Measurements from ENCODE around the gene RBM19.

The RBM19 gene

DNA sequence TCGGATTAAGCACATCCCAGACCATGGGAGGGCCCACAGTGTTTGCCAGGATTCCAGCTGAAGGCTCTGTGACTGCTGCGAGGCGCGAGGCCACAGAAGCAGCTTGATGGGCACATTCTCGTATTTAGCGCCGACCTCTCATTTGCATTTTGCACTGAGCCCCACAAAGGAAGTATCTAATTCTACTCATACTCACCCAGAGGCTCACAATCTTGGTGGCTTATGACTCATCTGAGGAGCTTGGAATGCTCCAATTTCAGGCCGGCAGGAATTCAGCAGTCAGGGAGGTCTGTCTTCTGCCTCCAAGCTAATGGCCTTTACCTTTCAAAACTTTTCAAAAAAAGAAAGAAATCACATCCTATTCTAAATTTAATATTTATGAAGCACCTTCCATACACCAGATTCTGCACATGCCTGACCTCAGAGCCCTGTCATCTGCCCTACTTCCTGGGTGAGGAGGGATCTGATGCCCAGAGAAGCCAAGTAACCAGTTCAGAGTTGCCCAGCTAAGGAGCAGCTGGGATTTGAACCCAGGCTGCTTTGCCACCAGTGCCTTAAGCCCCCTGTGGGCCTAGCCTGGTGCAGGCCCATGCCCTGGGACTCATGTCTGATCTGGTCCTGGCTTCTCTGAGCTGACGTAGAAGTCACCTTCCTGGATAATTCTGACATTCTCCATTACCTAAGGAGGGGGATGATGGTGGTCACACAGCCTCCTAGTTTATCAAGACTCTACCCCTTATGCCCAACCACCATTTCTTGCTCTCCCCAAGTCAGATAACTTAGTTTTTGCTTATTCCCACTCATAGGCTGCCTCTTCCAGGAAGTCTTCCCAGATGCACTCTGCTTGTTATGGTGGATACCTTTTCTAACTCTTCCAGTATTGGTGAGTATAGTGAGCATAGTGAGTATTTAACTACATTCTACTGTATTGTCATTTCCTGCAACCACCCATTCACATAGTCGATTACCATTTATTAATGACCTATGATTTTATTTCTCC, 198.9 kb downstream of the RBM19 start:
- DNase-seq: no peak
